Epithelial cell of proximal tubule (primary cell): ENCODE results near the gene RNF144A. TPM values are rescaled to one million over a fixed set of nuclear protein-coding genes. Genes with fewer than 3 reads are reported as not detected.

Experiments
- DNase-seq: peaks from one replicate; pipeline ENCODE4 v3.0.0-alpha.2; 2011; ENCODE audit warnings: low read depth
- H3K4me3 ChIP-seq: 2 replicates; pipeline ENCODE4 v1.5.1; 2011; ENCODE audit warnings: low read depth, mild to moderate bottlenecking, low read length
- CTCF ChIP-seq: conservative IDR thresholded peaks from 2 replicates; pipeline ENCODE4 v1.5.1; 2012; ENCODE audit warnings: low read depth, mild to moderate bottlenecking, low read length
- total RNA-seq: library from RNA; depleted of rRNA; stranded (reverse); fragments of >200 nt; gene quantifications from 2 replicates; pipeline ENCODE4 v1.2.3, GENCODE V29; 2015

Gene RNF144A
- total RNA-seq, 1 donor from 2014 or later, result 17.4 TPM

- no peak overlapping the region for H3K4me3 ChIP-seq
- TF ChIP-seq CTCF, result no peak
- no peak for DNase-seq
Observed at GRCh38 chr2:7045601-7046590, 128.7 kb downstream of the RNF144A start.

DNA sequence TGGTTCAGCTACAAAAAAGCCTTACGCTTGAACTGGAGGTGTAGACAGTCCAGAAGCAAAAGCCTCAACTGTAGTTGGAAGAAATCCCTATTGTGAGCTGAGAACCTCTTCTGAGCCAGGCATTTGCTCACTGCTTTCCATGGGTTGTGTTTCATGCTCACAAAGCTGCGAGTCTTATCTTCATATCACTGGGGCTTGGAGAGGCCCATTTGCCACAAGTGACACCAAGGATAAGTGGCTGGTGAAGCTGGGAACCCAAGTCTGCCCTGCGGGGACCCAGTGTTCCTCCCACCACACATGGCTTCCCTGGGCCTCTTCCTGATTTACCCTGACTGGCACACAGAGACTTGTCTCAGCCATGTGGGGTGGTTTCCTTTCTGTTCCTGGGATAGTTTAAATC, 130.4 kb downstream of the RNF144A start:
- TF ChIP-seq CTCF, result no peak
- no peak overlapping the region for H3K4me3 ChIP-seq
- no peak for DNase-seq

- TF ChIP-seq CTCF, result no peak
- DNase-seq, result no peak
Observed at GRCh38 chr2:7048762-7049294, 131.6 kb downstream of the RNF144A start.

GRCh38 chr2:7052404-7052803, 135.2 kb downstream of the RNF144A start:
- no peak for TF ChIP-seq CTCF
- DNase-seq, result no peak
- H3K4me3 ChIP-seq, result no peak overlapping the region

More at GRCh38 chr2:7048762-7049294, 131.6 kb downstream of the RNF144A start:
- H3K4me3 ChIP-seq, result no peak overlapping the region

GRCh38 chr2:7053650-7054265, 136.5 kb downstream of the RNF144A start:
- TF ChIP-seq CTCF, result no peak
- no peak for DNase-seq
- H3K4me3 ChIP-seq, result no peak overlapping the region

GRCh38 chr2:7057865-7058400, 140.7 kb downstream of the RNF144A start:
- DNase-seq, result no peak
- no peak overlapping the region for H3K4me3 ChIP-seq
- no peak for TF ChIP-seq CTCF
